HUDEP-2 (cell line): ENCODE measurements around the gene NUMBL.
A peak's percentile ranks its signal among the peaks of the same experiment; 100 is the strongest.
"Not testable (repeated sequence)": the region's sequence is repeated elsewhere in the genome, so short reads cannot be mapped to it uniquely, and the experiment has no call there.

Experiments used
- DNase-seq, 76 experiments: peaks; one replicate each; lab custom pipeline; 2025; ENCODE audit not compliant: unreplicated experiment in 76 of 76; lab: John Stamatoyannopoulos, UW

NUMBL gene

DNA sequence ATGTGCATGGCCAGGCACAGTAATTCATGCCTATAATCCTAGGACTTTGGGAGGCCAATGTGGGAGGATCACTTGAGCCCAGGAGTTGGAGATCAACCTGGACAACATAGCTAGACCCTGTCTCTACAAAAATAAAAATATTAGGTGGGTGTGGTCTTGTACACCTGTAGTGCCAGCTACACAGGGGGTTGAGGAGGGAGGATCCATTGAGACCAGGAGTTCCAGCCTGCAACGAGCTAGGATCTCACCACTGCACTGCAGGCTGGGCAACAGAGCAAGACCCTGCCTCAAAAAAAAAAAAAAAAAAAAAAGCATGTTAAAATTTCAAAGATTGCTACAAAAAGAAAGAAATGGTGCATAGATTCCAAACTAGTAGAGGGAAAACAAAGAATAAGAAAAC, 52.1 kb downstream of the NUMBL start:
- no peak for DNase-seq

DNA sequence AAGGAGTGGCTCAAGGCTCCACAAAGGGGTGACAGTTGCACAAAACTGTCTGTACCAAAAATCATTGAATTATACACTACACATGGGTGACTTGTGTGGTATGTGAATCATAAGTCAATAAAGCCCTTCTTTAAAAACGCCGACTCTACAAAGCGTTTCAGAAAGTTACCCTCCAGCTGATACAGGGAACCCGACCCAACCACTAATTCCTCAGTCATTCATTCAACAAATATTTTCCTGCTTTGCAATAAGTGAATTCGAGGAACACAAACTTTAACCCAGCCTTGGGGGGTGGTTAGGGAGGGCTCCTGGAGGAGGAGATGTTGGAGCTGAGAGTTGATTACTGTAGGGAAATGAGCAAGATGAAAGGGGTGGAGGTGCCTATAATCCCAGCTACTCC, 57.2 kb downstream of the NUMBL start:
- DNase-seq = no peak

DNA sequence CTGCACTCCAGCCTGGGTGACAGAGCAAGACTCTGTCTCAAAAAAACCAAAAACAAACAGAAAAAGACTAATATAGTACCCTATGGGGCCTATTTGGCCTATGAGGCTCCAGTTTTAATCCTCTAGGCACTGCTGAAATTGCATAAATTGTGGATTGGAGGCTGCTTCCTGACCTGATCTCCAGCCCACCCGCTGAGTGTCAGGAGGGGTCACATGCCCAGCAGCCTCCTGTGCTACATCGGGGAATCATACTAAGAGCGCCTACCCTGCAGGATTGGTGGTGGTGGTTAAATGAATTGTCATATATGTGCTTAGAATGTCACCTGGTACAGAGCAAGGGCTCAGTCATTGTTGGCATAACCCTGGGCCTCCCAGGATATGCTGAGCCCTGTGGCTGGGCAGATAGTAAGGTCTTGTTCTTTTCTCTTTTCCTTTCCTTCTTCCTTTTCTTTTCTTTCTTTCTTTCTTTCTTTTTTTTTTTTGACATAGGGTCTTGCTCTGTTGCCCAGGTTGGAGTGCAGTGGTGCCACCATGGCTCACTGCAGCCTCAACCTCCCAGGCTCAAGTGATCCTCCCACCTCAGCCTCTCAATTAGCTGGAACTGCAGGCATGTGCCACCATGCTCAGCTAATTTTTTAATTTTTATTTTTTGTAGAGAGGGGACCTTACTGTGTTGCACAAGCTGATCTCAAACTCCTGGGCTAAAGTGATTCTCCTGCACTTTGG, 58.0 kb downstream of the NUMBL start:
- no peak for DNase-seq

- no peak for DNase-seq
These were observed 59.8 kb downstream of the NUMBL start for GRCh38 chr19:40630571-40631160.

- no peak for DNase-seq
These were observed 61.1 kb downstream of the NUMBL start for GRCh38 chr19:40629346-40629745.

DNA sequence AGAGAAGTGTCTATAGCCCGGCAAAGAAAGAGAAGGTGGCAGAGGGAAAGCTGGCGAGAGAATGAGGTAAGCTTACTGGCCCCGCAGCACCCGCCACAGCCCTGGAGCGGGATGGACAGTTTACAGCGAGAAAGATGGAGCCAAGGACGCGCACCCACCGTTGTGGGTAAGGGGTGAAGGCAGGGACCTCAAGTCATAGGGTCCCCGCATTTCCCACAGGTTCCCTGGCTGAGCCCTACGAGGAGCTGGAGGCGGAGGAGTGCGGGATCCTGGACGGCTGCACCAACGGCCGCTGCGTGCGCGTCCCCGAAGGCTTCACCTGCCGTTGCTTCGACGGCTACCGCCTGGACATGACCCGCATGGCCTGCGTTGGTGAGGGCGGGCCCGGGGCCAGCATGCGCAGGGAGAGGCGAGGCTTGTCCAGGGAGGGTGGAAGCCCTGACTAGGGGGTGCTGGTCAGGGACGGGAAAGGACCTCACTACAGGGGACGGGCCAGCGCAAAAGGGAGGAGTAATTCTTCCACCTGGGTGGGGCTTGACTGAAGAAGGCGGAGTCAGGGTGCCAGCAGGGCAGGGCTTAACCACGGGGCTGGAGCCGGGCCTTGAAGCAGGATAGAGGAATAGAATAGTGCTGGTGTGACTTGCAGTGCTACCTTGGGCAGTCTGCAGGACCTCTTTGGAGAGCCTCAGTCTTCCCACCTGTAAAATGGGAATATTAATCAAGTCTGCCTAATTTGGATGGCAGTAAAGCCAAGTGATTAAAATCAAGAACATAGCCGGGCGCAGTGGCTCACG, 62.8 kb downstream of the NUMBL start:
- peak in 13 of 76 experiments; percentile 10 to 45 (median 23) for DNase-seq

GRCh38 chr19:40626918-40627317, 63.5 kb downstream of the NUMBL start:
- DNase-seq = no peak

- DNase-seq = peak in 16 of 76 experiments; percentile 6 to 50 (median 22)
These were observed 64.9 kb downstream of the NUMBL start for GRCh38 chr19:40625406-40626120.

GRCh38 chr19:40624369-40625153, 65.9 kb downstream of the NUMBL start:
- not testable (repeated sequence) for DNase-seq

DNA sequence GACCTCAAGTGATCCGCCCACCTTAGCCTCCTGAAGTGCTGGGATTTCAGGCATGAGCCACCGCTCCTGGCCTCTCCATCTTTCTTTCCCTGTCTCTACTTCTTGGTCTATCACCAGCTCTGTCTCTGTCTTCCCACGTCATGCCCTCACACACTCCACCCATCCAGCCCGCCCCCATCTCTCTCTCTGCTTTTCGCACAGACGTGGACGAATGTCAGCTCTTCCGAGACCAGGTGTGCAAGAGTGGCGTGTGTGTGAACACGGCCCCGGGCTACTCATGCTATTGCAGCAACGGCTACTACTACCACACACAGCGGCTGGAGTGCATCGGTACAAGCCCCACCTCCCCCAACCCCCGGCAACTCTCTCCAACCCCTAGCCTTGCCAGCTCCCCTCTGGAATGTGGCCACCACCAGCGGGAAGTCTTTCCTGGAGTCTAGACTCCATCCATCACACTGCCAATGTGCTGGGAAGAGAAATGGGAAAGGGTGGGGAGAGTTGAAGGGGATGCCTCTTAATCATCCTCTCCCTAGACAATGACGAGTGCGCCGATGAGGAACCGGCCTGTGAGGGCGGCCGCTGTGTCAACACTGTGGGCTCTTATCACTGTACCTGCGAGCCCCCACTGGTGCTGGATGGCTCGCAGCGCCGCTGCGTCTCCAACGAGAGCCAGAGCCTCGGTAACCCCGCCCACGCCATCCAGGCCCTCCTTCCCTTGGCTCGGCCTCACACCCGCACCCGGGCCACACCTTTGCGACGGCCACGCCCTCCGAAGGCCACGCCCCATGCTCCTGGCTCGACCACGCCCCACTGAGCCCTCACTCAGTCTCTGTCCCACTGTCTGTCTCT, 66.8 kb downstream of the NUMBL start:
- peak in 73 of 76 experiments; percentile 32 to 96 (median 86) for DNase-seq

GRCh38 chr19:40622773-40623075, 67.7 kb downstream of the NUMBL start:
- no peak for DNase-seq

GRCh38 chr19:40621966-40622772, 68.3 kb downstream of the NUMBL start:
- no peak for DNase-seq

DNA sequence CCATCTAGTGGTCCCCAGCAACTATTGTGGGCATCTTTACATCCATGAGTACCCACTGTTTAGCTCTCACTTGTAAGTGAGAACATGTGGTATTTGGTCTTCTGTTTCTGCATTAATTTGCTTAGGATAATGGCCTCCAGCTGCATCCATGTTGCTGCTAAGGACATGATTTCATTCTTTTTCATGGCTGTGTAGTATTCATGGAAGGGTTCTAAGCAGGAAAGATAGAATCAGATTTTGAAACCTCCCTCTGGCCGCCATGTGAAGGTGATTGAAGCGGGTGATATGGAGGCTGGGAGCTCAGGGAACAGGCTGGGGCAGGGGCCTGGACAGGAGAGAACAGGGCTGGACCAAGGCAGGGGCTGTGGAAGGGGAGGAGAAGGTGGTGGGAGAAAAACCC, 69.2 kb downstream of the NUMBL start:
- no peak for DNase-seq

DNA sequence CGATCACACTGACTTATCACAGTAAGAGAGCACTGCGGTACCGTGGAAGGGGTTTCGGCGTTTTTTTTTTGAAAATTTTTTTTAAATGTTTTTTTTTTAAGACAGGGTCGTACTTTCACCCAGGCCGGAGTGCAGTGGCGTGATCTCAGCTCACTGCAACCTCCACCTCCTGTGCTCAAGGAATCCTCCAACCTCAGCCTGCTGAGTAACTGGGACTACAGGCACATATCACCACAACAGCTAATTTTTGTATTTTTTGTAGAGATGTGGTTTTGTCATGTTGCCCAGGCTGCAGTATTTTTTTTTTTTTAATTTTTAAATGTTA, 70.3 kb downstream of the NUMBL start:
- DNase-seq = no peak

DNA sequence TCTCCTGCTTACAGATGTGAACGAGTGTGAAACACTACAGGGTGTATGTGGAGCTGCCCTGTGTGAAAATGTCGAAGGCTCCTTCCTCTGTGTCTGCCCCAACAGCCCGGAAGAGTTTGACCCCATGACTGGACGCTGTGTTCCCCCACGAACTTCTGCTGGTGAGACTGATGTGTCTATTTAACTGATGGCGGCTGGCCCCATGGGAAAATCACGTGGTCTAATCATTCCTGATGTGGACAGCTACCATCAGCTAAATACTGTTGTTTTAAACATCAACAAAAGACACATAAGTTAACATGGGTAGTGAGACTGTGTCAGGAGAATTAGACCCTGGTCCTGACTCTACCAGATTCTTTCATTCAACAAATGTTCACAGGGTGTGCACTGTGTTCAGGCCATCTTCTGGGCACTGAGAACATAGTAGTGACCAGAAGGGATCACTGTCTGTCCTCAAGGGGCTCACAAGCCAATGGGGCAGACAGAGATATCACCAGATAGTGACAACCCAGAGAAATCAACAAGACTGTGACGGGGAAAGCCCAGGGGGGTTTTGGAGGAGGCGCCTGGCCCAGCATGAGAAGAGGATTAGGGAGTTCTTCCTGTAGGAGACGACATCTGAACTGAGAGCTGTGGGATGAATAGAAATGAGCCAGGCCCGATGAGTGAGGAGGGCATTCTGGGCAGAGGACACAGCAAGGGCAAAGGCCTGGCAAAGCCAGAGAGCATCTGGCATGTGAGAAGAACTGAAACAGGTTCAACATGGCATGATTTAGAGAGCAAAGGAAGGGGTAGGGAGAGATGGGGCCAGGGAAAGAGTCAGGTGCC, 70.9 kb downstream of the NUMBL start:
- DNase-seq = no peak

DNA sequence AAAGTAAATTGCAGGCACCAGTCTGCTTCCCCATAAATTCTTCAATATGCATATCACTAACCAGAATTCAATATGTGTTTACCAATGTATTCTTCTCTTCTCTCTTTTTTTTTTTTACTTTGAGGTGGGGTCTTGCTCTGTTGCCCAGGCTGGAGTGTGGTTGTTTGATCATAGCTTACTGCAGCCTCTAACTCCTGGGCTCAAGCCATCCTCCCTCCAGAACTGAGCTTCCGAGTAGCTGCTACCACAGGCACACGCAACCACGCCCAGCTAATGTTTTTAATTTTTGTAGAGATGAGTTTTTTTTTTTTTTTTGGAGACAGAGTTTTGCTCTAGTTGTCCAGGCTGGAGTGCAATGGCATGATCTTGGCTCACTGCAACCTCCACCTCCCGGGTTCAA, 72.5 kb downstream of the NUMBL start:
- DNase-seq = no peak

GRCh38 chr19:40616941-40617340, 73.5 kb downstream of the NUMBL start:
- no peak for DNase-seq

- DNase-seq = no peak
These were observed 74.3 kb downstream of the NUMBL start for GRCh38 chr19:40616178-40616577.
